OCI-LY7 (cell line): ENCODE measurements around the gene CKAP2L.

ENCODE experiments used
- EZH2phosphoT487 ChIP-seq: fragments of 200-600 bp; sonication (generic); IDR thresholded peaks from 2 replicates; pipeline ENCODE4 v1.6.1; 2018; ENCODE audit warnings: low read depth, borderline replicate concordance, mild to moderate bottlenecking, mixed run types, antibody characterized with exemption, low read length, moderate library complexity, mixed read lengths
- TF ChIP-seq, protein P1 (sequence below): fragments of 200-600 bp; sonication (generic); conservative IDR thresholded peaks from 2 replicates; pipeline ENCODE4 v1.5.1; 2014; ENCODE audit warnings: mild to moderate bottlenecking, antibody characterized with exemption, low read length, moderate library complexity, mixed read lengths

DNA sequence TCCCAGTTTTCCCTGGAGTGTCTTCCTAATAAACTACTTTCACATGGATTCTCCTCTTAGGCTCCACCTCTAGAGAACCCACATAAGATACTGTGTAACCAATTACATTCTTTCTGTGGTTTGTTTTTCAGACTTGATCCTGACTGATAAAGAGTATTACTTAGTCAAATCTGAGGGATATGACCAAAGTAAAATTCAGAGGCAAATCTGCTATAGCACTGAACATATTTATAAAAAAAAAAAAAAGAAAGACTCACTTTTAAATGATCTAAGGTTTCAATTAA, 13.9 kb downstream of the CKAP2L start:
- TF ChIP-seq, protein P1, sequence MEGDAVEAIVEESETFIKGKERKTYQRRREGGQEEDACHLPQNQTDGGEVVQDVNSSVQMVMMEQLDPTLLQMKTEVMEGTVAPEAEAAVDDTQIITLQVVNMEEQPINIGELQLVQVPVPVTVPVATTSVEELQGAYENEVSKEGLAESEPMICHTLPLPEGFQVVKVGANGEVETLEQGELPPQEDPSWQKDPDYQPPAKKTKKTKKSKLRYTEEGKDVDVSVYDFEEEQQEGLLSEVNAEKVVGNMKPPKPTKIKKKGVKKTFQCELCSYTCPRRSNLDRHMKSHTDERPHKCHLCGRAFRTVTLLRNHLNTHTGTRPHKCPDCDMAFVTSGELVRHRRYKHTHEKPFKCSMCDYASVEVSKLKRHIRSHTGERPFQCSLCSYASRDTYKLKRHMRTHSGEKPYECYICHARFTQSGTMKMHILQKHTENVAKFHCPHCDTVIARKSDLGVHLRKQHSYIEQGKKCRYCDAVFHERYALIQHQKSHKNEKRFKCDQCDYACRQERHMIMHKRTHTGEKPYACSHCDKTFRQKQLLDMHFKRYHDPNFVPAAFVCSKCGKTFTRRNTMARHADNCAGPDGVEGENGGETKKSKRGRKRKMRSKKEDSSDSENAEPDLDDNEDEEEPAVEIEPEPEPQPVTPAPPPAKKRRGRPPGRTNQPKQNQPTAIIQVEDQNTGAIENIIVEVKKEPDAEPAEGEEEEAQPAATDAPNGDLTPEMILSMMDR: no peak
- no peak for TF ChIP-seq EZH2phosphoT487
